GM11168 (cell line): ENCODE measurements around the gene AGAP5.
"Not testable (repeated sequence)": the region's sequence is repeated elsewhere in the genome, so short reads cannot be mapped to it uniquely, and the experiment has no call there.

Experiments
- in situ Hi-C: fragments of 300-500 bp; cut with MboI; formaldehyde crosslinking; loops from one replicate; pipeline ENCODE4 v1.12.0; 2022; ENCODE audit warnings: low sequenced_read_pairs; ENCODE audit not compliant: unreplicated experiment

The AGAP5 gene

DNA sequence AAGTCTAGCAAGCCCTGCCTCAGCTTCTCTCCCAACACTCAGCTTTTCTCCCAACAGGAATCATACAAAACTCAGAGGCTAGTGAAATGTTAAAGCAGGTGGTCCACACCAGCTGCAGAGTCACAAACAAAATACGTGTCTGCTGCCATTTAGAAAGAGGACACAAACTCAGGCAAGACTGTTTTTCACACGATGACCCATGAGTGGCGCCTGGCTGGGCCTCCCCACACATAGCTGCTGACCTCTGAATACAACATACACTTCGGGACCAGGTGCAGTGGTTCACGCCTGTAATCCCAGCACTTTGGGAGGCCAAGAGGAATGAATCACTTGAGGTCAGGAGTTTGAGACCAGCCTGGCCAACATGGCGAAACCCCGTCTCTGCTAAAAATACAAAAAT lies 35.2 kb downstream of the AGAP5 start:
- in situ Hi-C loops, result not testable (repeated sequence)

- in situ Hi-C loops, result no loop called here
These were observed 42.0 kb downstream of the AGAP5 start, which contains the start of gene SYNPO2L for GRCh38 chr10:73655990-73656298. Gene SYNPO2L, minus strand, starts transcription at chr10:73656029. Its CDS starts 107 bp downstream, at chr10:73655922.

- in situ Hi-C loops, result no loop called here
These were observed 42.5 kb downstream of the AGAP5 start for GRCh38 chr10:73655257-73655989.

- in situ Hi-C loops, result no loop called here
These were observed 44.2 kb downstream of the AGAP5 start for GRCh38 chr10:73653701-73654100.

DNA sequence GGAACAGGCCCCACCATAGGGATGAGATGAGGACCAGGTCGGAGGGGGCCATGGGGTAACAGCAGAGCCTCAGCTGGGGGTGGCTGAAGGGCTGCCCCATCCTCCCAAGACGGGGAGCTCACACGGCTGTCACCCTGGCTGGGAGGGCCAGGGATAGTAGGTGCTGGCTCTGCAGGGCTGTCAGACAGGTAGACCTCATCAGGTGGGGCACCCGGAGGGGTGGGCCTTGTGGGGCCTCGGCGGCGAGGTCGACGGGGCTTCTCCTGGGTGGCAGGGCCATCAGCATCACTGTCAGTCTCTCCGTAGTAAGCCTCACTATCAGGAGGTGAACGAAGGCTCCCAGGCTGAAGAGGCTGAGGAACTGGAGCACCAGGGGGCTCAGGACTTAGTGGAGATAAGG lies 44.7 kb downstream of the AGAP5 start:
- in situ Hi-C loops, result no loop called here

DNA sequence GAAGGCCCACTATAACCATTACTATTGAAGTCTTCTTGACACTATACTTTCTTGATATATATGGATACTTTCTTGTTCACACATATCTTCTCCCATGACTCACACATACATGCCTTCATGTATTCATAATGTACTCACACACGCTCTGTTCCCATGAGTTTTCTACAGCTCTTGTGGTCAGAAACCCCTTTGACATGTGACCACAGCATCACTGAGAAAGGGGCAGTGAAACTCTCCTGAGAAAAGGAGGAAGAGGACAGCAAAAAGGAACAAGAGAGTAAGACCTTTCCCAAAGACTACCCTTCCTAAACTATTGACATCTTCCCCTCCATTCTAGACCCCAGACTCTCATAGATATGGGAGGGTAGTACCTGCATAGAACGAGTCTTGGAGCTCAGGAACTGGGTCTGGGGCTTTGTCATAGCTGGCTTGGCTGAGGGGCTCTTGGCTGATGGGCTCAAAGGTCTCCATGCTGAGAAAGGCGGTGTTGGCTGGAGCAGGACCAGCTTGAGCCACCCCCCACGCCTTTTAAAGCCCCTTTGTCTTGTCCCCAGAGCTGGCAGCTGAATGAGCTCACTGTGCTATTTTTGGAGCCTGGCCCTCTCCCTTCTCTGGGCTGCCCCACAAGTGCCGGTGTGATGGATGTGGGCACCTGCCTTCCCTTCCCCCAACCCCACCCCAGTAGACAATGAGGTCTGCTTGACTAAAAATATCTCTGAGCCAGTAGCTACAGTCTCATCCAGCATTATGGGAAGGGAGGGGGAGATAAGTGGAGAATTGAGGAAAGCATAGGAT lies 47.2 kb downstream of the AGAP5 start:
- in situ Hi-C loops, result no loop called here

GRCh38 chr10:73649876-73650536 lies 47.9 kb downstream of the AGAP5 start:
- in situ Hi-C loops, result loop anchor here (25.0 kb wide), 1 partner anchor 388 kb away; the partner anchor contains the start of gene MRPS16

DNA sequence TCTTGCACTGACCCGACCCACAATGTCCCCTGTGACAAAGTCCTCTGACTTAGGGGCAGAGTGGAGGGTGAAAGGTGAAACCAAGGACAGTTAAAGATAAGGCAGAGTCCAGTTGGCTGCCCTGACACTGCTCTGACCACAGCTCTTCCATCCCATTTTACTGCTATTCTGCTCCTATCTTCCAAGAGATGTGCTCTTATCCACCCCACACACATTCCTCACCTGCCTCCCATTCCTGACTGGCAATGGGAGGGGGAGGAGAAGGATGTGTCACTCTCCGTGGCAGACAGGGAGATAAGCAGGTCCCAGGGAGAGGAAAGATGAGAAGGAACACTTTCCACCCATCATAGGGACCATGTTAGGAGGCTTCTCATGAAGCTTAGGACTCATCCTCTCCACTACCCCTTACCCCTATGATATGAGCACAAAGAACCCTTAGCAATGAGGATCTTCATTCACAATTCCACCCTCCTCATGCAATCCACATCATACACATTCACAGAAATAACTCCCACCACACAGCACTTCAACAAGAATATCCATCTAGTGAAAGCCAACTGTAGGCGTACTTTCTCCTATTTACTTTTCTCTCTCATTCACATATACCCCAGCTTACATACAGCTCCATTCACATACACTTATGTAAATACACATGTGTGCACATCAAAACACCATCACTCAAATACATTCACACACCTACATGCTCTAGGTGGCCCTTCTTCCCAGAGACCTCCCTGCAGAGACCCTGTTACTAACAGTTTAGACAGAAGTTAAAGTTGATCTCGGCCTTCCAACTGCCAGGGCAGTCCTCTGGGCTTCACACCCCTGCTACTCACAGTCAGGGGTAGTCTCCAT lies 48.7 kb downstream of the AGAP5 start:
- in situ Hi-C loops, result loop anchor here (25.0 kb wide), 1 partner anchor 387 kb away; the partner anchor contains the start of gene MRPS16

DNA sequence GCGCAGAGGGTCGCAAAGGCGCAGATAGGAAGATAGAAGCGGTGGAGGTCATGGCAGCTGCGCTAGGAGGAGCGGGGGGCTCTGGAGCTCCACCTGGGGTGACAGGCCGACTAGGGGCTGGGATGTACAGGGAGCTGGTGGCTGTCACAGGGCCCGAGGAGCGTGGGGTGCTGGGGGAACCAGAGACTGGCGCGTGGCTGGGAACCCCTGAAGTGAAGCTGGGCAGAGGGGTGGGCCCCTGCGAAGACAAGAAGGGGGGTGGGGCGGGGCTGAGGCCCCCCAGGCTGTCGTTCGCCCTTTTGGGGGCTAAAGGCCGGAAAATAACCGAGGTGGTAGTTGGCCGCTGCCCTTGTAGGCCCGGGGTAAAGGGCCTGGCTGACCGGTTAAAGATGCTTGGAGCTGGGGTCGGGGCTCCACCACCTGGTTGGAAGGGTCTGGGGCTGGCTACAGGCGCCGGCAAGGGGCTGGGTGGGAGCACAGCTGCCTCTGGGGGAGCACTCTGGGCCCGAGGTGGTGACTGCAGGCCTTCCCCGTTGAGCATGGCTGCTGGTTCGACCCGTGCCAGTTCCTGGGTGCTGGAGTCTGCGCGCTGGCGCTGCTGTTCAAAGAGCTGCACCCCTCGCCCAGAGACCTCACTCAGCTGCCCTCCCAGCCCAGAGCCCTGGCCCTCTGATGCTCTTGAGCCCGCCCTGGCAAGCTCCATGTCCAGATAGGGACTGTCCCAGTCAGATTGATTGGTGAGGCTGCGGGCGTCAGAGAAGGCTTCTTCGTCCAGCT lies 49.8 kb downstream of the AGAP5 start:
- in situ Hi-C loops, result loop anchor here (25.0 kb wide), 1 partner anchor 386 kb away; the partner anchor contains the start of gene MRPS16

DNA sequence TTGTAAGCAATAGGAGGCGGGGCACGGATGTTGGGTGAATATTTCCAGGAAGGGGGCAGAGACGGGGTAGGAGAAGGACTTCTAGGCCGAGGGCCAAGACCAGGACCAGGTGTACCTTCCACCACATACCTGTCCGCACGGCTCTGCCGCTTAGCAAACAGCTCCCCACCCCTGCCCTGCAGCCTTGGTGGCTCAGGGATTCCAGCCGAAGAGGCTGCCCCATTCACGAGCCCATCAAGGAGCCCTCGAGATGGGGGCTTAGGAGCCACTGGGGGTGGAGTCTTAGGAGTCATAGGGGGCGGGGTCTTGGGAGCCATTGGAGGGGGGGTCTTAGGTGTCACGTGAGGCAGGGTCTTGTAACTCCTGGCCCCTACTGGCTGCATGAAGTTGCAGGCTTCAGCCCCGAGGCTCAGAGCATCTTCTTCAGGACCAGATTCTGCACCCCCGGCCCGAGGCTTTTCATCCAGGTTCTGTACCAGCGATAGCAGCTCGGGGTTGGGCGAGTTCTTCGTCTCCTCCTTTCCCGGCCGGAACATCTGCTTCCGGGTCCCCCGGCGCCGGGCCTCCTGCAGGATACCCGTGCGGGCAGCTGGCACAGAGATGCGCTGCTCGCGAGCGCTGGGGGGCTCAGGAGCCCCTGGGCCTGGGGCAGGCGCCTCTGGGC lies 50.6 kb downstream of the AGAP5 start:
- in situ Hi-C loops, result loop anchor here (25.0 kb wide), 1 partner anchor 385 kb away; the partner anchor contains the start of gene MRPS16

- in situ Hi-C loops, result loop anchor here (25.0 kb wide), 1 partner anchor 384 kb away; the partner anchor contains the start of gene MRPS16
These were observed 51.3 kb downstream of the AGAP5 start for GRCh38 chr10:73646598-73647041.

- in situ Hi-C loops, result loop anchor here (25.0 kb wide), 1 partner anchor 383 kb away; the partner anchor contains the start of gene MRPS16
These were observed 52.7 kb downstream of the AGAP5 start for GRCh38 chr10:73645251-73645650.

DNA sequence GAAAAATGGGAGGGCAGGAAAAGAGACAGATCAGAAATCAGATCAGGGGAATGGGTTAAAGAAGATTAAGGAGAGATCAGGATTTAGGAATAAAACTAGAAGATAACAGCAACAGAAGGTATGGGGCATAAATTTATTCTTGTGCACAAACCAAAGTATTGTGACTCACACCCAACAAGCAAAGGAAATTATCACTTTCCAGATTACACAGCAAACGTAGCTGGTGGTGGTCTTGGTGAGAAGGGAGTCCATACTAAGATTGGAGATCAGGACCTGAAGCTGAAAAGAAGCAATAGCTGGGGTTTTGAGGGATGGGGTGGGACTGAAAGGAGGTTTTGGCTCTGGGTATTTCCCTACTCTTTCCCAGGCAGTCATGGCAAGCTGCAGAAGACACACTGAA lies 53.1 kb downstream of the AGAP5 start:
- in situ Hi-C loops, result loop anchor here (5.0 to 25.0 kb wide), 2 partner anchors 112 to 382 kb away; partner anchors contain the start of gene MRPS16

DNA sequence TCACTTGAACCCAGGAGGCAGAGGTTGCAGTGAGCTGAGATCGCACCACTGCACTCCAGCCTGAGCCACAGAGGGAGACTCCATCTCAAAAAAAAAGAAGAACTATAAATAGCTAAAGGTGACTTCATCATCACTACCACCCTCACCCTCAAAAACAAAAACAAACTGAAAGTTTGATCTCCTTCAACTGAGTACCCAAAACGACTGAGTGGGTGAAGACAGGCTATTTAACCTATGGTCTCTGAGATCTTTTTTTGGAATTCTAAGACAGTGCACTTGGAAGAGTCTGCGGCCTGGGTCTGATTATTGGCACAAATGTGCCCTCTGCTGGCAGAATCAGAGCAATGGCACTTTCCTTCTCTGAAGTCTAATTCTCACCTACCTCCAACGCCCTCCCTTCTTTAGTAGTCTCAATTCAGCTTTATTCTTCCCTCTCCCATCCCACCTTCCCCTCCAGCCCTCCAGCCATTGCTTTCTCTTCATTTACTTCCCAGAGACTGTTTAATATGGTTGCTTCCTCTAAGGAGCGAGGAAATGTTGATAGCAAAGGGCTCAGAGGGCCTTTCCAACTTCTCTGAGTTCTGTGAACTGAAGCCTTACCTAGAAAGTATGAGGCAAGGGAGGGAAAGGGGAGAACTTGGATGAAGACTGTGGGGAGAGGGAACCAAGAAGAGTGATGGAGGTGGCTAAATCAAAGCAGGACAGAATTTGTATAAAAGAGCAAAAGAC lies 53.7 kb downstream of the AGAP5 start:
- in situ Hi-C loops, result loop anchor here (5.0 to 25.0 kb wide), 2 partner anchors 112 to 382 kb away; partner anchors contain the start of gene MRPS16

DNA sequence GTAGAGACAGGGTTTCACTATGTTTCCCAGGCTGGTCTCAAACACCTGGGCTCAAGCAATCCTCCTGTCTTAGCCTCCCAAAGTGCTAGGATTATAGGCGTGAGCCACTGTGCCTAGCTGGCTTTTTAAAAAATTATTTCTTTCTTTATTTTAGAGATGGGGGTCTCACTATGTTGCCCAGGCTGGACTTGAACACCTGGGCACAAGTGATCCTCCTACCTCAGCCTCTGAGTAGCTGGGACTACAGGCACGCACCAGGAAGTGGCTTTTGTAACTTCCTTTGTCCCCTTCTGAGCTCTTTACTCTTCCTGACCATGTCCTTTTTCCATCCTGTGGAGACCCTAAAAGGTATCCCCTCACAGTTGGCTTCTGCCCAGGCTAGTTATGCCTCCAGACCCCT lies 54.5 kb downstream of the AGAP5 start:
- in situ Hi-C loops, result loop anchor here (5.0 to 25.0 kb wide), 2 partner anchors 111 to 381 kb away; partner anchors contain the start of gene MRPS16

DNA sequence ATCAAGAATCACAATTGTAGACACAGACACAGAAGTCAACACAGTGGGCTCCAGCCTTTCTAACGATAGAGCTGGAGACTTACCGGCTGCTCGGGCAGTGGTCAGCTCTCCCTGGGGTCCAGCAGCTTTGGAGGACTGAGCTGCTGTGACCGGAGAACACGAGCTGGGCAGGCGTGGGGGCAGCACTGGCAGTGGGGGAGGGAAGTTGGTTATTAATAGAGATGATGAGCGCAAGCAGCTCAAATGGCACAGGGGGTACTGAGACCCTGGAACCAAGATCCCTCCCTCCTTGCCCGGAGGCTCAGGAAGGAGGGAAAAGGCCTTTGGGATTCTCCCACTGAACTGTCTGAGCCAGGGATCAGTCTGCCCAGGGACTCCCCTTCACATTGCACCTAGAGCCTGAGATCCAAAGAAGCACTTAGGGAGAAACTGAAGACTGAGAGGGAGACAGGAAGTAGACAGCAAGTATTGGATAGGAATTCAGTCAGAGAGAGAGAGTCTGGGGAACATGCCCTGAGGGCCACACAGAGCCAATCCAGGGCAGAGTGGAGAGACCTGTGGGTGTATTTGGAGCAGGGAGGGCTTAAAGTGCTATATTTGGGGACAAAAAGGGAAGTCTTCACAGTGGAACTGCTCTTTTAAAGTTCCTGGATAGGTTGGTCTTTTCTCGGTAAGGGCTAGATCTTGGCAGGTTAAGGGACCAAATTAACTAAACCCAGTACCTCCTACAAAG lies 56.4 kb downstream of the AGAP5 start, which contains the start of gene MYOZ1:
TSS of gene MYOZ1 (minus strand) at position 147 of the 733 bp plus-strand sequence. CDS start 1,457 bp downstream, outside the sequence.
- in situ Hi-C loops, result loop anchor here (5.0 to 25.0 kb wide), 2 partner anchors 109 to 379 kb away; partner anchors contain the start of gene MRPS16
